GM18511 (cell line): ENCODE results near the gene PACS2.
"Not testable (repeated sequence)": the region's sequence is repeated elsewhere in the genome, so short reads cannot be mapped to it uniquely, and the experiment has no call there.

Source experiments
- ATAC-seq: cut with Tn5 transposase; IDR thresholded peaks from one replicate; pipeline ENCODE4 v1.9.1; 2021; ENCODE audit warnings: mild to moderate bottlenecking, moderate library complexity; ENCODE audit not compliant: unreplicated experiment

Gene PACS2

DNA sequence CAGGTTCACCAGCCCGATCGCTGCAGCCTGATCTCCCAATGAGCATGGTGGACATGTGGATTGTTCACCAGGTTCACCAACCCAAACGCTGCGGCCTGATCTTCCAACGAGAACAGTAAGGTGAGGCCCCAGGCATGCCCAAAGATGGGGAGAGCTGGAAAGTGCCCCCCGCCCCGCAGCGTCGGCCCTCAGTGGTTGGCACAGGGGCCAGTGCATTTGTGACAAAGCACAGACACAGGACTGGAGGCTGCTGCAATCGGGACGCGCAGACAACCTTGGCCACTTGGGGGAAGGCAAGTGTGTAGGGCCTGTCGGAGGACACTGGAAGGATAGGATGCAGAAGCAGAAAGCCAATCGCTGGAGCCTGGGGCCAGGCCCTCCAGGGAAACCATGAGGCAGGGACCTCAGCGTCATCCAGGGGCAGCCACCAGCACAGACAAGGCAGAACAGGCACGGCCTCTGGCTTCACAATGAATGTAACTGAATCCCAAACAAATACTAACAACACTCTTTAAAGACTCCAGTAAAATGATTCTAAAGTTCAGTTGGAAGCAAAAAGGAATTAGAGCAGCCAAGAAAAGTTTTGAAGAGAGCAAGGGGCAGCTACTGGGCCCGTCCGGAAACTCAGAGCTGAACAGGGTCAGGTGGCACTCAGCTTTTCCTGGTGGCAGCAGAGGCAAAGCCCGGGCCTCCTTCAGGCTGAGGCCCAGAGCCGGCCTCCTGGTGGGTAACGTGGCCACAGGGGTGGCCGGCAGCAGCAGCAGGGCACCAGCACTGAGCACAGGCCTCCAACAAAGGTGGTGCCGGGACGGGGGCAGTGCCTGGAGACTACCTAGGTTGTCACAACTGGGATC is 27.1 kb upstream of the PACS2 start:
- ATAC-seq = no peak

DNA sequence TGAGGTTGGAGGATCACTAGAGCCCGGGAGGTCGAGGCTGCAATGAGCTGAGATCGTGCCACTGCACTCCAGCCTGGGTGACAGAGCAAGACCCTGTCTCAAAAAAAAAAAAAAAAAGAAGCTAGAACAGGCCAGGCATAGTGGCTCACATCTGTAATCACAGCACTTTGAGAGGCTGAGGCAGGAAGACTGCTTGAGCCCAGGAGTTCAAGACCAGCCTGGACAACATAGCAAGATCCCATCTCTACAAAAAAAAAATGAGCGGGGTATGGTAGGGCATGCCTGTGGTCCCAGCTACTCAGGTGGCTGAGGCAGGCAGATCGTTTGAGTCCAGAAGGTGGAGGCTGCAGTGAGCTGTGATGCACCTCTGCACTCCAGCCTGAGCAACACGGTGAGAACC is 25.6 kb upstream of the PACS2 start:
- ATAC-seq = not testable (repeated sequence)

DNA sequence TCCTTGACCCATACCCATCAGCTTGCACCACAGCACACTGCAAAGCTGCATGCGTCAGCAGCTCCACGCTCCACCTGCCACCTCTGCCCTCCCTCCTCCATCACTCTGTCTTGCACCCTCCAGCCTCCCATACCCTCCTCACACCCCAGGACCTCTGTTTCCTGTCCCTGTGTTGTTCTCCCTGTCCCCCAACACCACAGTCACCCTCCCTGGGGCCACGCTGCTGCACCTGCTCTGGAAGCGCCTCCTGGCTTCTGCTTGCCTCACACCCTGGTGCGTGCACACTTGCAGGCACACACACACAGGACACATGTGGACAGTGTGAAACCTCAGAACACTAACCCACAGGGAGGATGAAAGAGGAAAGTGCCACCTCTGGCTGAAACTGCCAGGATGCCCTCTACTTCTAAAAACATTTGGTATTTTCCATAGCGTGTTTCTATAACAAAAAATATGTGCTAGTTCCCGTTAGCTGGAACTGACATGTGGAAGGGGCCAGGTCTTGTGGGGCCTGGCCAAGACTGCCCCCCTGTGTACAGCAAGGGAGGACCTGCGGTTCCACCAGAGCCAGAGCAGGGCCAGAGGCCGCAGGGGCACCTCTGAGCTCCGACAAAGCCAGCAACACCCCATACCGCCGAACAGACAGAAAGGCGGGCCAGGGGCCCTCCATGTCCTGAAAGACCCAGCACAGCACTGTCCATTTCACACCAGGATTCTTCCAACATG is 23.8 kb upstream of the PACS2 start:
- no peak for ATAC-seq

DNA sequence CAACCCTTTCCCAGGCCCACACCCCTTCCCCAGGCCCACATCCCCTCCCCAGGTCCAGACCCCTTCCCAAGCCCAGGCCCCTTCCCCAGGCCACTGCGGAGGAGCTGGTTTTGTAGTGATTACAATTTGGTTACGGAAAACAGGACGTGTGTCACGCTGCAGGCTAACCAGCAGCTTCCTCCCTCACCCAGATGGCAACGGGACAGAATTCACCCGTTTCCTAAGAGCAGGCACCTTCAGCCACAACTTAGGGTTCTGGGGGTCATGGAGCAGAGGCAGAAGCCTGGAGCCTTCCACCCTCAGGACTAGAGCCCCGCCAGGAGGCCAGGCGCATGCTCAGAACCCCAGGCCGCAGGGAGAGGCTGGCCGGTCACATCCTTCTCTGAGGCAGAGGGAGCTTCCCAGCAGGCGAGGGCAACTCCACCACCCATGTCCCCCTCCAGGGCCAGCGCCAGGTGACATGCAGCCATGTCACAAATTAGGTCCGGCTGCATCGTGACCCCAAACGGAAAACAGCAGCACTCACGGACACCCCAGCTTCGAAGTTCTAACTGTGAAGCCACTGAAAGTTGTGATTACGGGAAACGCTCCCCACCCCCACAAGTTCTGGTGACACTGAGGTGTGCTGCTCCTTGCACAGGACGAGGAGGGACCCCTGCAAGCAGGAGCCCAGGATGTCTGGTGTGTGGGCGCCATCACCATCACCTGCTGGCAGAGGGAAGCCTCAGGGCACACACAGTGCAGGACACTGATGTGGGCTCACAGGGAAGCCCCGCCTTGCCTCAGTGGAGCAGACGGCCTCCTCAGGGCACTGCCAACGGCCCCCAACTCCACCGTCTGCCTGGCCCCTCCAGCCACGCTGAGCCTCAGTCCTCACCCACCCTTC is 21.5 kb upstream of the PACS2 start:
- peak; percentile 26 for ATAC-seq

GRCh38 chr14:105294142-105294597 is 20.4 kb upstream of the PACS2 start:
- peak; percentile 70 for ATAC-seq

DNA sequence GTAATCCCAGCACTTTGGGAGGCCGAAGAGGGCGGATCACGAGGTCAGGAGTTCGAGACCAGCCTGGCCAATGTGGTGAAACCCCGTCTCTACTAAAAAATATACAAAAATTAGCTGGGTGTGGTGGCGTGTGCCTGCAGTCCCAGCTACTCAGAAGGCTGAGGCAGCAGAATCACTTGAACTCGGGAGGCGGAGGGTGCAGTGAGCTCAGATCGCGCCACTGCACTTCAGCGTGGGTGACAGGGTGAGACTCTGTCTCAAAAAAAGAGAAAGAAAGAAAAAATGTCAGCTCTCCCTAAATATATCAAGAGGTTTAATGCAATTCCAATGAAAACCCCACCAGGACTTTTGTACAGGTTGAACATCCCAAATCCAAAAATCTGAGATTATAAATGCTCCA is 17.2 kb upstream of the PACS2 start:
- not testable (repeated sequence) for ATAC-seq

DNA sequence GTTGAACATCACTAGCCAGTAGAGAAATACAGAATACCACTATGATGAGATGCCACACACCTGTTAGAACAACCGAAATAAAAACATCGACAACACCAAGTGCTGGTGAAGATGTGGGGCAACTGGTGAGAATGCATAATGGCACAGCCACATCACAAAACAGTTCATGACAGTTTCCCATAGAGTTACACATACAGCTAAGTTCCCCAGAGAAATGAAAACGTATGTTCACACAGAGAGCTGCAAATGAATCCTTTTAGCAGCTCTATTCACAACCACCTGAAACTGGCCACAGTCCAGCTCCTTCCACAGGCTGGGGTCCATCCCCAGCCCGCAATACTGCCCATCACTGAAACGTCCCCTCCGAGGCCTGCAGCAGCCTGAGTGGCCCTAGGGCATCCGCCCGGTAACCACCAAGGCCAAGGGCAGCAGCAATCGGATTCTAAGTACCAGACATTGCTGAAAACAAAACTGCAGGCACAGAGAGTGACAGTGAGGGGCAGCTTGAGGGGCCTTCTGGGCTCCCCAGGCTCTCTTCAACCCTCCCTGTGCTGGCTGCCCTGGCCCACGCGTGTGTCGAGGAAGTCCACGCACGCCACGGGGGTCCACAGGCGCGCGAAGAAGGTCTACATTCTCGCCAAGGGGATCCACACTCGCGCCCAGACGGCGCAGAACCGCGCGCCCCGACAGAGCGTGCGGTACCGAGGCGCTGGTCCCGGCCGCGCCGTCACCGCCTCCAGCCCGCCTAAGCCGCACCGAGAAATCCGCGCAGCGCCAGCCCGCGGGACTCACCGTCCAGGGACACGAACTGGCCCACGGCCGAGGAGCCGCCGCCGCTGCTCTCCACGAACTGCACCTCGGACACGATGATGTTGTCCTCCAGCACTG is 14.7 kb upstream of the PACS2 start:
- ATAC-seq = peak; percentile 24

- ATAC-seq = peak; percentile 85
These were observed 13.9 kb upstream of the PACS2 start, which contains the start of gene BRF1 for GRCh38 chr14:105300542-105301102. BRF1 (minus strand) TSS chr14:105301001; CDS start chr14:105300629, 372 bp downstream.

DNA sequence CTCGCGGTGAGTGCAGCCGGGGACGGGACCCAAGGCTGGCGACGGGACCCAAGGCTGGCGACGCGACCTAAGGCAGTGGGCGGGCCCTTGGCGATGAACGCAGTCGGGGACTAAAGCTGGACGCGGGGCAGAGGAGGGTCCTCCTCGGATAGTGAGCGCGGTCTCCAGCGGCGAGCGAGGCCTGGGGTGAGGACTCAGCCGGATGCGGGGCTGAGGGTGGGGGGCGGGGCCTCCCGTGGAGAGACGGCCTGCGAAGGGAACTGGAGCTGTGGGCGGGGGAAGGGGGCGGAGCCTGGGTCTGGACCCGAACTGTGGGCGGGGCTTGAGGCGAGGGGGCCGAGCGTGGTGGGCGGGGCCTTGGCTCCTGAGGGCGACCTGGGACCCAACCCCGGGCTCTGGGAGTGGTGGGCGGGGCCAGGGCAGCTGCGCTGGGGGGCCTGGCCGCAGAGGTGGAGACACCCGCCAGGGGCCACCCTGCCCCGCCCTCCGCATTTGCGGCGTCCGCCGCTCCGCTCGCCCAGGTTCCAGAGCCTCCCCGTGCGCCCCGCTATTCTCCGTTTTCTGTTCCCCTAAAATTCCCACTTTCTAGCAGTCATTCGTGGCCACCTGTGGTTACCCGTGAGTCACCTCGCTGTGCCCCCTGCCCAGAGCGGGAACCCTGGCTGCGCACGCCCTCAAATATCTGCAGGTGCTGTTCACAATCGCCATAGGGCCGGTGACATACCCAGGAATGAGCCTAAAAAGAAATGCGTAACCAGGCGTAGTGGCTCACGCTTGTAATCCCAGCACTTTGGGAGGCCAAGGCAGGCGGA is 13.2 kb upstream of the PACS2 start:
- ATAC-seq = peak; percentile 57

DNA sequence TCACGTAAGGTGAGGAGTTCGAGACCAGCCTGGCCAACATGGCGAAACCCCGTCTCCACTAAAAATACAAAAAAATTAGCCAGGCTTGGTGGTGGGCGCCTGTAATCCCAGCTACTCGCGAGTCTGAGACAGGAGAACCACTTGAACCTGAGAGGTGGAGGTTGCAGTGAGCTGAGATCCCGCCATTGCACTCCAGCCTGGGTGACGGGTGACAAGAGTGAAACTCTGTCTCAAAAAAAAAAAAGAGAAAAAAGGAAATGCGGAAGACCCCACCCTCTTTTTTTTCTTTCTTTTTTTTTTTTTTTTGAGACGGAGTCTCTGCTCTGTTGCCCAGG is 12.7 kb upstream of the PACS2 start:
- not testable (repeated sequence) for ATAC-seq

DNA sequence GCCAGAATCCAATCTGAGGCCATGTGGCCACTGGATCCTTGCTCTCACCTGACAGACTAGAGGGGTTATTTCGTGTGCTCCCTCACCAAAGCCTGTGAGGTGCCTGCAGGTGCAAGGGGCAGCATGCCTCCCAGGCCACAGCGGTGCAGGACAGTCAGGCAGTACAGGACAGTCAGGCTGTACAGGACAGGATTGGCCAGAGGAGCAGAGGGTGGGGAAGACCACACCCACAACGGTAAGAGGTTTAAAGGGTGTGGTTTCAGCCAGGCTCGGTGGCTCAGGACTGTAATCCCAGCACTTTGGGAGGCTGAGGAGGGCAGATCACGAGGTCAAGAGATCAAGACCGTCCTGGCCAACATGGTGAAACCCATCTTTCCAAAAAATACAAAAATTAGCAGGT is 10.6 kb upstream of the PACS2 start:
- ATAC-seq = no peak

DNA sequence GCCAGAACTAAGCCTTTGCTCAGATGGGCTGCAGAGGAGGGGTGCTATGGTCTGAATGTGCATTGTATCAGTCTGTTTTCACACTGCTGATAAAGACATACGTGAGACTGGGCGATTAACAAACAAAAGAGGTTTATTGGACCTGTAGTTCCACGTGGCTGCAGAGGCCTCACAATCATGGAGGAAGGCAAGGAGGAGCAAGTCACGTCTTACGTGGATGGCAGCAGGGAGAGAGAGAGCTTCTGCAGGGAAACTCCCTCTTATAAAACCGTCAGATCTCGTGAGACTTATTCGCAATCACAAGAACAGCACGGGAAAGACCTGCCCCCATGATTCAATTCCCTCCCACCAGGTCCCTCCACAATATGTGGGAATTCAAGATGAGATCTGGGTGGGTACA is 10.0 kb upstream of the PACS2 start:
- no peak for ATAC-seq

GRCh38 chr14:105305345-105305744 is 9.2 kb upstream of the PACS2 start:
- no peak for ATAC-seq

- ATAC-seq = no peak
These were observed 8.8 kb upstream of the PACS2 start for GRCh38 chr14:105305791-105306190.

DNA sequence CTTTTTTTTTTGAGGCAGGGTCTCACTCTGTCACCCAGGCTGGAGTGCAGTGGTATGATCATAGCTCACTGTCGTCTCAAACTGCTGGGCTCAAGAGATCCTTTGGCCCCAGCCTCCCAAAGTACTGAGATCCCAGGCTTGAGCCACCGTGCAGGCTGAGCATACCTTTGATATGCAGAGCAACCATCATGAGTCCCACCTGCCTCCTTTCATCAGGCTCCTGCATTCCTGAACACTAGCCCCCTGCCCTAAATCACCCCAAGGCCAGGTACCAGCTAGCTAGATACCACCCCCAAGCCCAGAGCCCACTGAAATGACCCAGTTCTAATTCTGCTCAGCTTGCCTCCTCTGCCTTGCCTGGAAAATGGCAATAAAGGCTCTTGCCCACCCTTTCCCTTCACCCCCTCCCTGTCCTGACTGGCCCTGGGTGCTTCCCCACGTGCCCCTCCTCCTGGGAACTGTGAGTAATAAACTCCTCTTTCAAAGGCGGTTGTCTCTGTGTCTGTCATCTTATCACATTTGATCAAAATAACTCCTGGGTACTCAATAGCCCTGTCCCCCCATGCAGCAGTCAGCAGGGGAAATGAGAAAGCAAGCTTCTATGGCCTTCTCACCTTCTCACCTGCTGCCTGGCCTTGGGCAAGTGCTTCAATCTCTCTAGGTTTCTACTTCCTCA is 7.4 kb upstream of the PACS2 start:
- ATAC-seq = no peak

- ATAC-seq = no peak
These were observed 5.2 kb upstream of the PACS2 start for GRCh38 chr14:105309371-105309770.

DNA sequence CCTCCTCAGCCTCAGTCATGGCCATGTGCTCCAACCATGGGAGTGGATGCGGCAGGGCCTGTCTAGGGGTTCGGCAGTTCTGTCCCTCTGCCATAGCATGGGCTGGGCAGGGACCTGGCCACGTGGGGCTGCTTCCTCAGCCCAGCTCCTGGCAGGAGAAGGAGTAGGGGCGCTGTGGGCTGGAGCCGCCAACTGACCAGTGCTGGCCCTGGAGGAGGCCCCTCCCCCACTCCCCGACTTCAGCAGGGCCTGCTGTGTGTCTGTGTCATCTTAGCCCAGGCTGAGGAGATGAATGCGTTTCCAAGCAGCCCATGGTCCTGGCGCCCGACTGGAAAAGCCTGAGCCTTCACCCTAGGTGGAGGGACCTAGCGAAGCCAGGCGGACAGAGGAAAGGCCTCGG is 2.7 kb upstream of the PACS2 start:
- ATAC-seq = no peak

DNA sequence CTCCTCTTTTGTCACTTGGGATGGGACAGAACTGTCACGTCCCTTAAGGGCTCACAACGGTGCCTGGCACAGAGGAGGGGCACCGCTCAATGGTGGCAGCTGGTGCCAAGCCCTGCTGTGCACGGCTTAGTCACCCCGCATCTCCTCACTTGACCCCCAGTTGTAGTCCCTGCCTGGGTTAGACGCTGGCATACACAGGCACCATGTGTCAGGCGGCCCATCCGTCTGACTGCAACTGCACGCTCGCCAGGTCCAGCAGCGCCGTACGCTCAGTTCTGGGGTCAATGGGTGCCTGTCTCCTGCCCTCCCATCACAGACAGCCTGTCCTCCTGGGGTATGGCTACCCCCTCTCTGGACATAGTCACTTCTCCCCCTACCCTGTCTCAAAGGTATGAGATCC is 1.6 kb upstream of the PACS2 start:
- no peak for ATAC-seq
